NT2/D1 (cell line): Measurements from ENCODE around the gene HSF2BP.

ENCODE experiments used
- SUZ12 ChIP-seq: IDR thresholded peaks from 2 replicates; pipeline ENCODE4 v1.6.1; 2011; ENCODE audit not compliant: insufficient read length, insufficient read depth; ENCODE audit errors: extremely low read depth
- ZNF274 ChIP-seq: IDR thresholded peaks from 2 replicates; pipeline ENCODE4 v1.6.1; 2011; ENCODE audit warnings: mild to moderate bottlenecking, low read depth, low read length

DNA sequence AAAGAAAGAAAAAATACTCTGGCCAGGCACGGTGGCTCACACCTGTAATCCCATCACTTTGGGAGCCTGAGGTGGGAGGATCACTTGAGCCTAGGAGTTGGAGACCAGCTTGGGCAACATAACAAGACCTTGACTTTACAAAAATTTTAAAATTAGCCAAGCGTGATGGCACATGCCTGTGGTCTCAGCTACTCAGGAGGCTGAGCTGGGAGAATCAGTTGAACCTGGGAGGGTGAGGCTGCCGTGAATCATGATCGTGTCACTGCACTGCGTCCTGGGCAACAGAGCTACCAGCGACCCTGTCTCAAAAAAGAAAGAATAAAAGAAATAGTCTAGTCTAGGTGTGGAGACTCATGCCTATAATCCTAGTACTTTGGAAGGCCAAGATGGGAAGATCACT, 22.4 kb upstream of the HSF2BP start:
- TF ChIP-seq ZNF274 (no peak), SUZ12 (no peak)
